ENCODE data around the gene NFIB.

Gene NFIB

DNA sequence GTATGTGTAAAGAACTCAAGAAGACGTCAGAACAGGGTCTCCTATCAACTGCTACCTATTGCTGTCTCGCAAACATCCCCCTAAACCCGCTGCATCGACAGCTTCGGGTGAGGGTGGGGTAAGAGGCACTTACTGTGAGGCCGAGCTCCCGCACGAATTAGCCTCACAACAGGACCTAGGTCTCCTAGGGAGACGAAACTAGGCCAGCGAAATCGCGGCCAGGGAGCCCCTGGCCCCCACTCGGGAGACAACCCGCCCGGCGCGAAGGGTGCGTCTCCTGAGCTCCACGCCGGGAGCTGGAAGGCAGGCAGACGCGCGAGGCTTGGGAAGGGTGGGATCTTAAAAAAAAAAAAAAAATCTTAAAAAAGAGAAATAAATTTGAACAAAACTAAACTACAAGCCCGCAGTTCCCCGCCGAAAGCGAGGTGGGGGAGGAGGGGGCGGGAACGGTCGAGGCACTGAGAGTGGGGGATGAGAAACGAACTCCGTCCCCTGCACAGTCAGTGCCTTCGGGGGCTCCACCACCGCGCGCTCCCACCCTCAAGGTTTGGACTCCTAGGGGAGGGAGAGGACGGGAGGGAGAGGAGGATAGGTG lies 33.0 kb upstream of the NFIB start:
- FAIRE-seq, result no peak
- no peak for TF ChIP-seq TAF1 (IDR thresholded peaks at IDR 0.05; ENCODE audit: low read depth, low read length)
- no peak for TF ChIP-seq POLR2AphosphoS5 (IDR thresholded peaks at IDR 0.05; ENCODE audit: low read depth, low read length)
- no peak for TF ChIP-seq POU2F2 (IDR thresholded peaks at IDR 0.05; ENCODE audit: low read depth, low read length)
- TF ChIP-seq SPI1 (IDR thresholded peaks at IDR 0.05; ENCODE audit: low read depth, low read length), result no peak
- DNase-seq (ENCODE audit: insufficient read length, low spot score), result no peak

DNA sequence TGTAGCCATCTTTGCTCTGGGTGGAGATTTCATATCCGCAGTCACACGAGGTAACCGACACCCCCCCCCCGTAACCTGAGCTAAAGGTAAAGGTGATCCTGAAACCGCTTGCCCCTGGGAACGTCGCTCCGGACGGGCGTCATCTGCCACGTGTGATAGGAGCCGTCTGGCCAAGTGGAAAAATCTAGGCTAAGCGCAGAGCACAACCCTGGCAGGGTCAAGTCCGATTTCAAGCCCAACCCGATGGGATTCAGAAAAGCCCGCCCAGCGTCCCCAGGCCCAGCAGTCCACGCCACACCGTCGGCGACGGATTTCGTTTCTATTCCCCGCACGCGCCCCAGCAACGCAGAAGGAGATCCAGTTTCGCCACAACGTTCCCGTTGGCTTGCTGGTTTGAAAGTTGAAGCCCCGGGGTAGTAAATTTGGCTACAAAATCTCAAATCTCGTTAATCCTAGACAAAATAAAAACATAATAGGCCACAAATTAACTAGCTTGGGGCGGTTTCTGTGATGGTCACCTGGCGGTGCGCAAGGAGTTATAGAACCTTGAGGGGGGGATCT lies 32.4 kb upstream of the NFIB start:
- FAIRE-seq, result no peak
- no peak for TF ChIP-seq POU2F2 (IDR thresholded peaks at IDR 0.05; ENCODE audit: low read depth, low read length)
- no peak for TF ChIP-seq PAX5 (IDR thresholded peaks at IDR 0.05; ENCODE audit: insufficient read depth, low read length, severe bottlenecking)
- DNase-seq (ENCODE audit: insufficient read length, low spot score), result no peak

DNA sequence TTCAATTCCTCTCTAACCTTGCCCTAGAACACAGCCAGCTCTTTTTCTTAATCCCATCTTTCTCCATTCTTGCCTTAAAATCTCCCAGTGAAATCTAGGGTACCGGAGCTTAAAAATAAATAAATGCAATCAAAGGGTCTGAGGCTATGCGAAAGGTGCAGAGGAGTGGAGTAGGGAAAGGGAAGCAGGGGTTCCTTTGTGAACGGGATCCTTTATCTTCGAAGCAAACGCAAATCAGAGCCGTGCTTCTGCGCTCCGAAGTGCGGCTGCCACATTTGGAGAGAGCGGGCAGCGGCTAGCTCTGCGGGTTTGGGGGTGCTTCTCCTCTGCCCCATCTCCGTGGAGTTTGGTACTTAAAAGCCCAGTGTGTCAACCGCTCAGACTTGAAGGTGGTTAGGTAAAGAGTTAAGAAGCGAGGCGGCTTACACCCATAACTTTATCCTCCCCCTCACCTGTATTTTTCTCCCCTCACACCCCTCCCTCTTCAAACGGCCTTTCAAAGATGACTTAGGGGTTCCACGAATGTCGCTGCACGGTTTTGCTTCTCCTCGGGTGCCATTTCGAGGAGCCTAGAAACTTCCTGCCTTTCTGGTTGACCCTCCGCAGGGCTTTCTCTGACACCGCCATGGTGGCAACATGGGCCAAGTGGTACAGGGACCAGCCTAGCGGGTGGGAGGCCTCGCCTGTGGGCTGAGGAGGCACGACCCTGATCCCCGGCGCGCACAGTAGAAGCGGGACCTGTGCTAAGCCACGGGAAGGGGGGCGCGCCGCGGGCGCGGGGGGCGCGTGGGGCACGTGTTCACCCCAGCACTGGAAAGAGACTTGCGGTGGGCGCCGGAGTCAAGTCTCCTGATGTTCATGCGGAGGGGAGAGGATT lies 31.7 kb upstream of the NFIB start:
- no peak for DNase-seq (ENCODE audit: insufficient read length, low spot score)
- no peak for FAIRE-seq
- TF ChIP-seq SPI1 (IDR thresholded peaks at IDR 0.05; ENCODE audit: low read depth, low read length) (no peak), POU2F2 (IDR thresholded peaks at IDR 0.05; ENCODE audit: low read depth, low read length) (no peak), PAX5 (IDR thresholded peaks at IDR 0.05; ENCODE audit: insufficient read depth, low read length, severe bottlenecking) (no peak), POLR2AphosphoS5 (IDR thresholded peaks at IDR 0.05; ENCODE audit: low read depth, low read length) (no peak), POLR2A (IDR thresholded peaks at IDR 0.05; ENCODE audit: low read depth, low read length) (no peak), TAF1 (IDR thresholded peaks at IDR 0.05; ENCODE audit: low read depth, low read length) (no peak)

DNA sequence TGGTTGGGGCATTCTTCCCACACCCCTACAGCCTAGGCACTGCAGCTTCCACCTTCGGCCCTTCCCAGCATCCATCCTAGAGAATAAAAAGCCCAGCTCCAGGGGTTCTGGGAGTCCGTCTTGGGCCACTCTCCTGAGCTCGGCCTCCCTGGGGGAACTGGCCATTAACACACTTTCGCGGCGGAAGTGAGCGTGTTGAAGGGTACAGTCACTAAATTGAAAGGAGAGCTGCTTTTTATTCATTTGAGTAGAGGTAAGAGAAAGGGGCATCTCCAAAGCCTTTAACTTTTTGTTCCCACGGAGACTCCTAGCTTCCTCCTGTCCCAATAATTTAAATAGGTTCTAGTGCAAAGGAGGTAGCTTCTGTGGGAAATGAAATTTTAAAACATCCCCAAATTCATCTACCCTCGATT lies 31.0 kb upstream of the NFIB start:
- FAIRE-seq, result no peak
- no peak for DNase-seq (ENCODE audit: insufficient read length, low spot score)
- no peak for TF ChIP-seq POU2F2 (IDR thresholded peaks at IDR 0.05; ENCODE audit: low read depth, low read length)
- no peak for TF ChIP-seq POLR2AphosphoS5 (IDR thresholded peaks at IDR 0.05; ENCODE audit: low read depth, low read length)
- TF ChIP-seq SPI1 (IDR thresholded peaks at IDR 0.05; ENCODE audit: low read depth, low read length), result no peak
- no peak for TF ChIP-seq TAF1 (IDR thresholded peaks at IDR 0.05; ENCODE audit: low read depth, low read length)
- no peak for TF ChIP-seq POLR2A (IDR thresholded peaks at IDR 0.05; ENCODE audit: low read depth, low read length)
- no peak for TF ChIP-seq PAX5 (IDR thresholded peaks at IDR 0.05; ENCODE audit: insufficient read depth, low read length, severe bottlenecking)

DNA sequence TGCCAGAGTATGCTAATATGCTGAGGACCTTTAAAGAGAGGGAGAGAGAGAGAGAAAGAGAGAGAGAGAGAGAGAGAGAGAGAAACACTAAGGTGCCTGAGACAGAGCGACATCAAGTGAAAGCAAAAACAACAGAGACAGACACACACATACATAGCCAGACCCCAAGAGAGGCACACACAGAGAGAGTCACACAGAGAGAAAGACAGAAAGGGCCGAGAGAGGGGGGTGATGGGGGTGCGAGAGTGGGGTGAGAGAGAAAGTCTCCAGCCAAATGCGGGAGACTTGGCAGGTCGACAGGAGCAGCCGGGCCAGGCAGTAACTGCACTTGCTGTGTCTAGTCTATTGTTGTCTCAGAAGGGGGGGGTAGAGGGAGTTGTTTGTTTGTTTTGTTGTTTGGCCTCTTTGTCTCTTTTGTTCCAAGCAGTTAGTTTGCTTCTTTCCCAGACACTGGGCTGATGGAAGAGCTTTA lies 30.1 kb upstream of the NFIB start:
- DNase-seq (ENCODE audit: insufficient read length, low spot score) (no peak), FAIRE-seq (no peak)
- TF ChIP-seq SPI1 (IDR thresholded peaks at IDR 0.05; ENCODE audit: low read depth, low read length) (no peak), TAF1 (IDR thresholded peaks at IDR 0.05; ENCODE audit: low read depth, low read length) (no peak), POLR2AphosphoS5 (IDR thresholded peaks at IDR 0.05; ENCODE audit: low read depth, low read length) (no peak), PAX5 (IDR thresholded peaks at IDR 0.05; ENCODE audit: insufficient read depth, low read length, severe bottlenecking) (no peak), POLR2A (IDR thresholded peaks at IDR 0.05; ENCODE audit: low read depth, low read length) (no peak), POU2F2 (IDR thresholded peaks at IDR 0.05; ENCODE audit: low read depth, low read length) (no peak)

DNA sequence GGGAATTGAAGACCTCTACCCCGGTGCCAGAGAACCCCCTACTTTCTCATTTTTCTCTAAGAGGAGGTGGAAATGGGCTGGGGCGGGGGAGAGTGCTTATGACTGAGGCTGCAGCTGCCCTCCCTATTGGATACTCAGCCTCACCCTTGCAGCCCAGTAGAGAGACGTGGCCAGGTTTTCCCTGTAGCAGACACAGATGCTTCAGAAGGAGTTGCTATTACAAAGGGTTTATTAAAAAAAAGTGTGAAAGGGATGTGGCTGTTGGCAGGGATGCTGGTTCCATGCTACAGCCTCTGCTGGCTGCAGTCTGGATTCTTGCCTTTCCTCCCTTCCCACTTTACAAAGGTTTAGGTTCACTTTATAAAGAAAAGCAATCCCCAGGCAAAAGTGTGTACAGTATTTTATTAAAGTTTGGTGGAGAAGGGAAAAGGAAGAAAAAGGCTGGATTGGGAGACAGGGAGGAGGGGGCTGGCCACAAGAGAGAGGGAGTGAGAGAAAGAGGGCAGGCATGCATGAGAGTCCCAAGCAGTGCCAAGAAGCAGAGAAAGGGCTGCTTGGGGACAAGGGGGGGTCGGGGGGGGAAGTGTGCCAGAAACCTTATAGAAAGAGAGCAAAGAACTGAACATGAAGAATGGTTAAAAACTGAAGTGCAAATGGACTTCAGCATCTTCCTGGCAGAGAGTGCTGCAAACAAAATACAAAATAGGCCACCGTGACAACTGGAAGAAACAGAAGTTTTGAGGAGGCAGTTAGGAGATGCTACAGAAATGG lies 29.5 kb upstream of the NFIB start:
- DNase-seq (ENCODE audit: insufficient read length, low spot score), result no peak
- no peak for TF ChIP-seq POLR2AphosphoS5 (IDR thresholded peaks at IDR 0.05; ENCODE audit: low read depth, low read length)
- TF ChIP-seq POLR2A (IDR thresholded peaks at IDR 0.05; ENCODE audit: low read depth, low read length), result no peak
- TF ChIP-seq SPI1 (IDR thresholded peaks at IDR 0.05; ENCODE audit: low read depth, low read length), result no peak
- TF ChIP-seq POU2F2 (IDR thresholded peaks at IDR 0.05; ENCODE audit: low read depth, low read length), result no peak
- TF ChIP-seq PAX5 (IDR thresholded peaks at IDR 0.05; ENCODE audit: insufficient read depth, low read length, severe bottlenecking), result no peak
- no peak for TF ChIP-seq TAF1 (IDR thresholded peaks at IDR 0.05; ENCODE audit: low read depth, low read length)
- no peak for FAIRE-seq

DNA sequence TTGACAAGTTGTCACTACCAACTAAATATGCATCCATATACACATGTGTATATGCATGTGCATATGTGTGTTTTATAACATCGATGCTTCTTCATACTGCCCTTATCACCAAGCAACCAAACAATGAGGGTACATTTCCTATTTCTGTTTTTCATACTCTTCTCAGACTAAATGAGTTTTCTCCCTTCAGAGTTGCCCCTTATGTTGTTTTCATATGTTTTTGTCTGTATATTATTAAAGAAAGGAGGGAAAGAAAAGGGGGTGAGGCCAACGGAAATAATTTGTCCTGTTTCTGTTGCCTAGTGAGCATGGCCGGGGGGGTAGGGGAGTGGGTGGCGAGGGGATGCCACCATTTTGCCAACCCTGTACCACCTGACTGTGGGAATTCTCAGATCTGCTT lies 28.8 kb upstream of the NFIB start:
- DNase-seq (ENCODE audit: insufficient read length, low spot score) (no peak), FAIRE-seq (no peak)
- TF ChIP-seq POU2F2 (IDR thresholded peaks at IDR 0.05; ENCODE audit: low read depth, low read length) (no peak), SPI1 (IDR thresholded peaks at IDR 0.05; ENCODE audit: low read depth, low read length) (no peak), PAX5 (IDR thresholded peaks at IDR 0.05; ENCODE audit: insufficient read depth, low read length, severe bottlenecking) (no peak), POLR2AphosphoS5 (IDR thresholded peaks at IDR 0.05; ENCODE audit: low read depth, low read length) (no peak), POLR2A (IDR thresholded peaks at IDR 0.05; ENCODE audit: low read depth, low read length) (no peak), TAF1 (IDR thresholded peaks at IDR 0.05; ENCODE audit: low read depth, low read length) (no peak)

DNA sequence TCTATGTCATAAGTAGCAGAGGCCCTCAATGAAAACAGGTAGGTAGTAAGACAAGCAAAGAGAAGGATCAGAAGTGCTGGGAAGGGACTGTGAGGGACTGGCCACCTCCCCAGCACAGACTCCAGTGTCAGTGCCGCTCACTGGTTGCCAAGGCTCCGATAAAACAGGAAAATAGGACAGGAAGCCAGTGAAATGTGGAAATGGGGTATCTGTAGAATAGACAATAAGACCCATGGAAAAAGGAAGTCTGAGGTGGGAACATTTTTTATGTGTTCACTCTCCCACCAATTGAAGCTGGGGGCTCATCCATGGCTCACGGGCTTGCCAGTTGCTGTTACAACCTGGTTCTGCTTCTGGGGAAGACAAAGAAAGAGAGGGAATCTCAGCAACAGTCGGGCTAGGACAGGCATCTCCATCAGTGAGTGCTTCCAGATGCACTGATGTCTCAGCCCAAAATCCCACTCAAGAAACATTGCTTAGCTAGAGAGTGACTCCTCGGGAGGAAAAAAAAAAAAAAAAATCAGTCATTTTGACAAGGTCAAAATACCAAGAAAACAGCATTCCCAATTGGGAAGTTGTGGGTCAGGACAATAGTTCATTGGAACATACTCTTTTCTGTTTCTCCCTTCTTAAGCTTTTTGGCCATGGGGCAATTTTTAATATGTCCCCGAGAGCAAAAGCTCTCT lies 27.6 kb upstream of the NFIB start:
- DNase-seq (ENCODE audit: insufficient read length, low spot score) (no peak), FAIRE-seq (no peak)
- no peak for TF ChIP-seq POLR2A (IDR thresholded peaks at IDR 0.05; ENCODE audit: low read depth, low read length)
- TF ChIP-seq TAF1 (IDR thresholded peaks at IDR 0.05; ENCODE audit: low read depth, low read length), result no peak
- no peak for TF ChIP-seq POU2F2 (IDR thresholded peaks at IDR 0.05; ENCODE audit: low read depth, low read length)
- no peak for TF ChIP-seq POLR2AphosphoS5 (IDR thresholded peaks at IDR 0.05; ENCODE audit: low read depth, low read length)
- no peak for TF ChIP-seq PAX5 (IDR thresholded peaks at IDR 0.05; ENCODE audit: insufficient read depth, low read length, severe bottlenecking)
- no peak for TF ChIP-seq SPI1 (IDR thresholded peaks at IDR 0.05; ENCODE audit: low read depth, low read length)
